Vagina (tissue), 2 donors: ENCODE results near the gene STX19.

Source experiments
- POLR2A ChIP-seq, 2 donors: fragments of 450-650 bp; IDR thresholded peaks; one replicate each; pipeline ENCODE4 v1.6.1; 2017; ENCODE audit warnings: antibody characterized with exemption in 2 of 2, mild to moderate bottlenecking in 2 of 2, moderate library complexity in 2 of 2
- POLR2AphosphoS5 ChIP-seq, 2 donors: sonication (generic); formaldehyde crosslinking; IDR thresholded peaks; one replicate each; pipeline ENCODE4 v1.9.0; 2017; ENCODE audit warnings: antibody characterized with exemption in 2 of 2, mild to moderate bottlenecking in 2 of 2, low read depth in 1 of 2; ENCODE audit not compliant: insufficient read depth in 1 of 2
- TF ChIP-seq, protein P1 (sequence below), 3 experiments: fragments of 450-650 bp in 2 of 3; fragments of 200-600 bp in 1 of 3; sonication (generic) in 1 of 3; IDR thresholded peaks; one replicate each; pipeline ENCODE4 v1.5.1; 2017 to 2019; ENCODE audit warnings: antibody characterized with exemption in 3 of 3, mild to moderate bottlenecking in 2 of 3, moderate library complexity in 2 of 3

DNA sequence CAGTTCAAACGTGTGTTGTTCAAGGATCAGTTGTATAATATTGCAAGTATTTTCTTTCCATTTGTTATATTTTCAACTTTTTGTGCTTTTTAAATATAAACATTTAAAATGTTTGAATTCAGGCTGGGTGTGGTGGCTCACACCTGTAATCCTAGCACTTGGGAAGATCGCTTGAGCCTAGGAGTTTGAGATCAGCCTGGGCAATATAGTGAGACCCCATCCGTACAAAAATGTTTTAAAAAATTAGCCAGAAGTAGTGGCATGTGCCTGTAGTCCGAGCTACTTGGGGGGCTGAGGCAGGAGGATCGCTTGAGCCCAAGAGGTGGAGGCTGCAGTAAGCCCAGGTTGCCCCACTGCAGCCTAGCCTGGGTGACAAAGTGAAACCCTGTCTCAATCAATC lies 43.8 kb downstream of the STX19 start:
- no peak for TF ChIP-seq POLR2AphosphoS5 (IDR thresholded peaks at IDR 0.05; ENCODE audit: insufficient read depth in 1 of 2, low read depth in 1 of 2)
- TF ChIP-seq, protein P1, sequence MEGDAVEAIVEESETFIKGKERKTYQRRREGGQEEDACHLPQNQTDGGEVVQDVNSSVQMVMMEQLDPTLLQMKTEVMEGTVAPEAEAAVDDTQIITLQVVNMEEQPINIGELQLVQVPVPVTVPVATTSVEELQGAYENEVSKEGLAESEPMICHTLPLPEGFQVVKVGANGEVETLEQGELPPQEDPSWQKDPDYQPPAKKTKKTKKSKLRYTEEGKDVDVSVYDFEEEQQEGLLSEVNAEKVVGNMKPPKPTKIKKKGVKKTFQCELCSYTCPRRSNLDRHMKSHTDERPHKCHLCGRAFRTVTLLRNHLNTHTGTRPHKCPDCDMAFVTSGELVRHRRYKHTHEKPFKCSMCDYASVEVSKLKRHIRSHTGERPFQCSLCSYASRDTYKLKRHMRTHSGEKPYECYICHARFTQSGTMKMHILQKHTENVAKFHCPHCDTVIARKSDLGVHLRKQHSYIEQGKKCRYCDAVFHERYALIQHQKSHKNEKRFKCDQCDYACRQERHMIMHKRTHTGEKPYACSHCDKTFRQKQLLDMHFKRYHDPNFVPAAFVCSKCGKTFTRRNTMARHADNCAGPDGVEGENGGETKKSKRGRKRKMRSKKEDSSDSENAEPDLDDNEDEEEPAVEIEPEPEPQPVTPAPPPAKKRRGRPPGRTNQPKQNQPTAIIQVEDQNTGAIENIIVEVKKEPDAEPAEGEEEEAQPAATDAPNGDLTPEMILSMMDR (IDR thresholded peaks at IDR 0.05) = no peak
- no peak for TF ChIP-seq POLR2A (IDR thresholded peaks at IDR 0.05)
